Measurements from ENCODE around the gene SCLT1.

Gene SCLT1

DNA sequence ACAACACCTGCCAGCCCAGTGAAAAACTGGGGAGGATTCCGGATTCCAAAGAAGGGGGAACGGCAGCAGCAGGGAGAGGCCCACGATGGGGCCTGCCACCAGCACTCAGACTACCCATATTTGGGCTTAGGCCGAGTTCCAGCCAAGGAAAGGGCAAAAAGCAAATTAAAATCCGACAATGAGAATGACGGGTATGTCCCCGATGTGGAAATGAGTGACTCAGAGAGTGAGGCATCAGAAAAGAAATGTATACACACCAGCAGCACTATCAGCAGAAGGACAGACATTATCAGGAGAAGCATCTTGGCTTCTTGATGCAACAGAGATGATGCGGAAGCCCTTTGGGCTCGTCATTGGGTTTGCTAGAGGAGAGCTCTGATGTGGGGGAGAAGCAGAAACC is 221.4 kb downstream of the SCLT1 start:
- TF ChIP-seq, protein P1, sequence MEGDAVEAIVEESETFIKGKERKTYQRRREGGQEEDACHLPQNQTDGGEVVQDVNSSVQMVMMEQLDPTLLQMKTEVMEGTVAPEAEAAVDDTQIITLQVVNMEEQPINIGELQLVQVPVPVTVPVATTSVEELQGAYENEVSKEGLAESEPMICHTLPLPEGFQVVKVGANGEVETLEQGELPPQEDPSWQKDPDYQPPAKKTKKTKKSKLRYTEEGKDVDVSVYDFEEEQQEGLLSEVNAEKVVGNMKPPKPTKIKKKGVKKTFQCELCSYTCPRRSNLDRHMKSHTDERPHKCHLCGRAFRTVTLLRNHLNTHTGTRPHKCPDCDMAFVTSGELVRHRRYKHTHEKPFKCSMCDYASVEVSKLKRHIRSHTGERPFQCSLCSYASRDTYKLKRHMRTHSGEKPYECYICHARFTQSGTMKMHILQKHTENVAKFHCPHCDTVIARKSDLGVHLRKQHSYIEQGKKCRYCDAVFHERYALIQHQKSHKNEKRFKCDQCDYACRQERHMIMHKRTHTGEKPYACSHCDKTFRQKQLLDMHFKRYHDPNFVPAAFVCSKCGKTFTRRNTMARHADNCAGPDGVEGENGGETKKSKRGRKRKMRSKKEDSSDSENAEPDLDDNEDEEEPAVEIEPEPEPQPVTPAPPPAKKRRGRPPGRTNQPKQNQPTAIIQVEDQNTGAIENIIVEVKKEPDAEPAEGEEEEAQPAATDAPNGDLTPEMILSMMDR (conservative IDR thresholded peaks at IDR 0.05), result no peak
- no peak overlapping the region for H3K27ac ChIP-seq

DNA sequence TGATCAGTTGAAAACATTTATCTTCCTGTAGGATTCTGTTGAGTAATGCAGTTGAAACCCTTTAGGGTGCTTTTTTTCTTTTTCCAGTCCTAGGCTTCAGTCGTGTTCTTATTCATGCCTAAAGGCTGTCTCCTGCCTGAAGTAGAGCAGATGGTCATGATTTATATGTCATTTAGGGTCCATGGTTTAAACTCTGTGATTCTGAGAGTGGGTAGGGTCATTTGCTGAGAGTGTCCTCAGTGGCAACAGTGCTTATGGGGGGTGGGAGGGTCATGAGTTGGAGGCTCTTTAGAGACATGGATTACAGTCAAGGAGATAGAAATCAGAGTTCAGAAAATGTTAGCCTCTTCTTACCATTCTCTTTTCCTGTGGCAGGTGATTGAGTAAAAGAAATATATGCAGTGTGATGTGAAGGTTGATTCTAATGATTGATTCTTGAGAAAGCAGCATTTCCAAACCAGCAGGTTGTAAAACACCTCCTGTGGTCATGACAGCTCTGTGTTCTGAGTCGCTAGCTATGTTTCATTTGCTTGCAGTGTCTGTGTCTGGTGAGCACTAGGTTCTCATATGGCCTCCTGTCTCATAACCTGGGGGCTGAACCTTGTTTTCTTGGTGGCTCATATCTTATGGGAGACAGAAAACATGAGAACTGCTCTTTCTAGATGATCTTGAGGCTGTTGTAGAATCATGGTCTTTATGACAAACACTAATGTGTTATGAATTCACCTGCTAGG is 223.4 kb downstream of the SCLT1 start:
- TF ChIP-seq, protein P1 (conservative IDR thresholded peaks at IDR 0.05), result no peak
- no peak overlapping the region for H3K27ac ChIP-seq

DNA sequence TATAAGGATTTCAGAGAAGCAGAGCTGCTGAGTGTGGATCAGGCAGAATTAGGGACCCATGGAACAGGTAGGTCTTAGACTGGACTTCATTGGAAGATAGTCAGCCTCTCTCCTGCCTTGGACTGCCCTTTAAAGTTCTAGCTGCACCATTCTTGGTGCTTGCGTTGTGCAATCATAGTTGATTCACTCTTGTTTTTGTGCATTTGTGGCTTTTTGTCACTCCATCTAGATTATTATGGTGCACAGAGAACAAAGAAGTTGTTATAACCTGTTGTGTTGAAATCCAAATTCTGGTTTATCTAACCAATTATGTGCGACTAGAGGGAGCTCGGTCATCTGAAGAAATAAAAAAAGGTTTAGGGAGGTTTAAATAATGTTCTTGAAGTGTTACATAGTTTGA is 224.6 kb downstream of the SCLT1 start:
- TF ChIP-seq, protein P1 (conservative IDR thresholded peaks at IDR 0.05), result no peak
- no peak overlapping the region for H3K27ac ChIP-seq

DNA sequence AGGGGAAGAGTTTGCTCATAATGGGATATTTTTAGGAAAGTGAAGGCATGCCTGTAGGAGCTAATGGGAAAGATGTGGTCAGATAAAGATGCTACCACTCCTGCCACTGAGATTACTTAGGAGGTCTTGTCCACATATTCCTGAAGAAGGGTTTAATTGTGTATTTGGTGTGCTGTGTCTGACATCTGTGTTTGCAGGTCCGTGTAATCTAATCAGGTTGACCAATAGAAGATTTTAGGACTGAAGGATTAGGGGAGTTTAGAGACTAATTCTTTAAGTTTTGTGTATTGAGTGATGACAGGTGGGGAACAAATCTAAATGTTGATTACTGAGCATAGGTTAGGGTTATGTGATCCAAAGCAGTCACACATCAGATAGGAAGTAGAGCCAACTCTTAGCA is 226.6 kb downstream of the SCLT1 start:
- no peak overlapping the region for H3K27ac ChIP-seq
- TF ChIP-seq, protein P1 (conservative IDR thresholded peaks at IDR 0.05), result no peak

DNA sequence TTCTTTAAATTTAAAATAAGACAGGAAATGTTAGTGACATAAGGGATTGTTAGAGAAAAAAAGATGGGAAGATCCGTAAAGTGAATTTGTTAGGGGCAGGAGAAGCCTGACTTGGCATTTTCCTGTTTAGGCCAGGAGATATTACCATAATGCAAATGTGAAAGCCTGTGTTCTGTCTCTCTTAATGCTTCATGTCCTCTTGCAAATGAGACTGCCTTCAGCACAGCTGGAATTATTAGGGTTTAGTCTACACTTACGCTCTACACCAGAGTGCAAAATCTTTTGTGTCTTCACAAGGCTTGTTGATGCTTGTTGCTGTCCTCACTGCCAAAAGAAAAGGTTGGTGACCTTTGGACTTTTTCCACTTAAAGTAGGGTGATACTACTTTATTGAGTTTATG is 227.1 kb downstream of the SCLT1 start:
- H3K27ac ChIP-seq, result no peak overlapping the region
- TF ChIP-seq, protein P1 (conservative IDR thresholded peaks at IDR 0.05), result no peak

DNA sequence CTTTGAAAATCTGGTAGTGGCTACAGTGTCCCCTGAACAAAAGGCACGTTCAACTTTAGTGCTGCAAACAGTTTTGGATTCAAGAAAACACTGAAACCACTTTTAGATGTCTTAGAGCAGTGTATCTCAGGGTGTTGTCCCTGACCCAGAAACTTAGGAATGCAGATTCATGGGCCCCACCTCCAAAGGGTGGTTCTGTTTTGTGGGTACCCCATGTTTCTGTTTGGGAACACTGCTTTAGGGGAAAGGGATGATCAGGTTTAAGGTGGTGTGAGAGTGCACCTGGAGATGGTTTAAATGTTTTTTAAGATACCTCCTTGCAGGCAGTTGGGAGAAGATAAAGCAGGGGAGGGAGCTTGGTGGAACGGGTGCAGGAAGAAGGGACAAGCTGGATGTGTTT is 228.2 kb downstream of the SCLT1 start:
- TF ChIP-seq, protein P1 (conservative IDR thresholded peaks at IDR 0.05), result no peak
- no peak overlapping the region for H3K27ac ChIP-seq

DNA sequence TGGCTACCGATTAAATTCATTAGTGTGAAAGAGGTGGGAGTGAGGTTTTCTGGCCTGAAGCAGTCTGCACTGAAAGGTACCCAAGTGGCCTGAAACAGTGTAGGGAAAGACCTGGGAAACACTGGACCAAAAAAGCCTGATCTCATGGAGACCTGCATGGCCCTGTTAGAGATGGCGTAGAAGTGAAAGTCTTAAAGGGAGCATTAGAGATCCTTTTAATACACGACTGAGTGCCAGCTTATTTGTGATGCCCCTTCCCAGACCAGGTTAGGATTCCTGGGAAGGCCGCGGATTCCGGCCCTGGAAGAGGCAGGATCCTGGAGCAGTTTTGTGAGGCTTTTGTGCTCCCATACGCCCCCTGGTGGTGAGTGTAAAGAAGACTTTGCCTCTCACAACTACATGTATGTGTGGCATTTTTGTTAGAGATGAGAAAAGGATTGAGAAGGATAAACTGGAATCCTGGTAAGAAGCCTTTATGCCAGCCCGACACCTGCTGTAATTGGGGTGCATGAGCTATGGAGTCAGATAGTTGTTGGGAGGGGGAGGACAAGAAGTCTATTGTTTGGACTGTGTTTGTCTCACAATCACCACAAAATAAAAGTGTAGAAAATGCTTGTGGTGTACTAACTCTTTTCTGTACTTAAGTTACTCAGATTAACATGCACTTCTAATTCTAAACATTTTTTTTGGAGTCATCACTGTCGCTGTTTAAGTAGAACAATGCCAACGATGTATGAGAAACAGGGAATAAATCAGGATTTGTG is 229.8 kb downstream of the SCLT1 start:
- H3K27ac ChIP-seq, result no peak overlapping the region
- TF ChIP-seq, protein P1 (conservative IDR thresholded peaks at IDR 0.05), result peak; percentile 87

Data from VCaP (cell line).